NCI-H82 treated with DMSO at 0.1 percent for 48 hours (cell line): ENCODE results near the gene OLFM2.
"Not testable (repeated sequence)": the region's sequence is repeated elsewhere in the genome, so short reads cannot be mapped to it uniquely, and the experiment has no call there.

Experiments
- DNase-seq: peaks from one replicate; lab custom pipeline; 2025; ENCODE audit not compliant: unreplicated experiment; lab: John Stamatoyannopoulos, UW

Gene OLFM2

GRCh38 chr19:9865732-9866501, 70.4 kb downstream of the OLFM2 start:
- DNase-seq: no peak

- DNase-seq: no peak
Measured at GRCh38 chr19:9863759-9864158, 72.6 kb downstream of the OLFM2 start.

- DNase-seq: no peak
Measured at GRCh38 chr19:9862938-9863337, 73.4 kb downstream of the OLFM2 start.

- no peak for DNase-seq
Measured at GRCh38 chr19:9861503-9861902, 74.8 kb downstream of the OLFM2 start.

- no peak for DNase-seq
Measured at GRCh38 chr19:9860407-9860806, 75.9 kb downstream of the OLFM2 start.

- DNase-seq: no peak
Measured at GRCh38 chr19:9858766-9859165, 77.5 kb downstream of the OLFM2 start.

- DNase-seq: no peak
Measured at GRCh38 chr19:9857920-9858746, 78.2 kb downstream of the OLFM2 start.

GRCh38 chr19:9857076-9857721, 79.1 kb downstream of the OLFM2 start:
- no peak for DNase-seq

- no peak for DNase-seq
Measured at GRCh38 chr19:9856609-9857008, 79.7 kb downstream of the OLFM2 start.

GRCh38 chr19:9854282-9854846, 82.0 kb downstream of the OLFM2 start:
- no peak for DNase-seq

- peak; percentile 82 for DNase-seq
Measured at GRCh38 chr19:9850235-9850959, 85.9 kb downstream of the OLFM2 start.

- no peak for DNase-seq
Measured at GRCh38 chr19:9849791-9850190, 86.5 kb downstream of the OLFM2 start.

GRCh38 chr19:9848762-9849161, 87.6 kb downstream of the OLFM2 start:
- DNase-seq: peak; percentile 57

GRCh38 chr19:9848060-9848459, 88.3 kb downstream of the OLFM2 start:
- DNase-seq: no peak

GRCh38 chr19:9847087-9847671, 89.1 kb downstream of the OLFM2 start:
- DNase-seq: no peak

GRCh38 chr19:9843626-9844273, 92.6 kb downstream of the OLFM2 start:
- not testable (repeated sequence) for DNase-seq

GRCh38 chr19:9842834-9843625, 93.3 kb downstream of the OLFM2 start:
- DNase-seq: no peak

- no peak for DNase-seq
Measured at GRCh38 chr19:9839415-9839814, 96.9 kb downstream of the OLFM2 start.

- DNase-seq: no peak
Measured at GRCh38 chr19:9838324-9838723, 98.0 kb downstream of the OLFM2 start.
